ENCODE results near the gene SOCS3.

Gene SOCS3

DNA sequence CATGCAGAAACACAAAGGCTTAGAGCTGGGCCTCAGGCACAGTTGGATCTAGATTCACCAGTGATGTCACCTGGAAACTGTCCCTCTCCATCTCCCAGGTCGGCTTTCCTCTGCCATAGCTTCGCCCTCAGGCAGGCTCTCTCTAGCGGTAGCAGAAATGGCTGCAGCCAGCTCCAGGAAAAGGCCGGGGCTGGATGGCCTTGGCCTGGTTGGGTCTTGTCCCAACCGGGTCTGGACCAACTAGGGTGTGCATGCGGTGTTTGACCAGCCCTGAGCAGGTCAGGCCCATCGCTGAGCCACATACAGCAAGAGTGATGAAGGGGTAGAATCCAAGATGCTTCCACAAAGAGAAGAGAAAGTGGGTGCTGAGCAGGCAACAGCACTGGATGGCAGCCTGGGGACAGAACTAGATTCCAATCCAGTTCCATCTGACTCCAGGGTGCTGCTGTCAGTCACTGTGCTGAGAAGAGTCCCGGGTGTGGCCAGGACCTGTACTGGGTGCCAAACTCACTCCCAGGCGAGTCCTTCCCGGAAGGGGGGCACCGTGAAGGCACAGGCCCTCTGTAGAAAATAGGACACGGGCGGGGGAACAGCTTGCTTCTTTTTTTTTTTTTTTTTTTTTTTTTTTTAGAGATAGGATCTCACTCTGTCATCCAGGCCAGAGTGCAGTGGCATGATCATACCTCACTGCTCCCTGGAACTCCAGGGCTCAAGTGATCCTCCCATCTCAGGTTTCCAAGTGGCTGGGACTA is 51.8 kb downstream of the SOCS3 start:
- no peak for DNase-seq (ENCODE audit: low spot score)

DNA sequence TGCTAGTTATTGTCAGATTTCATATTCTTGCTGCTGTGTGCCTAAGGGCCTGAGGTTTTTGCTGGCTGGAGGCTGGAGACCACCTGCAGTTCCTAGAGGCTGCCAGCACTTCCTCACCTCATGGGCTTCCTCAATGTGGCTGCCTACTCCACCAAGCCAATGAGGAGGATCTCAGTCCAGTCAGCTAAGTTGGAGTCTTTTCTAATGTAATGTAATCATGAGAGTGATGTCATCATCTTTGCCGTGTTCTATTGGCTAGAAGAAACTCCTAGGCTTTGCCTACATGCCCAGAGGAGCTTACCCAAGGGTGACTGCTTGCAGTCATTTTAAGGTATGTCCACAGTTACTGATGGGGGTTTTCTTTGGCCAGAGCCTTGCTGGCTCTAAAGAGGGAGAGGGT is 53.0 kb downstream of the SOCS3 start:
- no peak for DNase-seq (ENCODE audit: low spot score)

All from iPS-NIHi11 (cell line).